HG03108 (cell line): Measurements from ENCODE around the gene EIF5B.
"Not testable (repeated sequence)": the region's sequence is repeated elsewhere in the genome, so short reads cannot be mapped to it uniquely, and the experiment has no call there.

Experiments used
- ATAC-seq: cut with Tn5 transposase; IDR thresholded peaks from one replicate; pipeline ENCODE4 v1.9.1; 2021; ENCODE audit warnings: moderate library complexity; ENCODE audit not compliant: unreplicated experiment

EIF5B gene, protein sequence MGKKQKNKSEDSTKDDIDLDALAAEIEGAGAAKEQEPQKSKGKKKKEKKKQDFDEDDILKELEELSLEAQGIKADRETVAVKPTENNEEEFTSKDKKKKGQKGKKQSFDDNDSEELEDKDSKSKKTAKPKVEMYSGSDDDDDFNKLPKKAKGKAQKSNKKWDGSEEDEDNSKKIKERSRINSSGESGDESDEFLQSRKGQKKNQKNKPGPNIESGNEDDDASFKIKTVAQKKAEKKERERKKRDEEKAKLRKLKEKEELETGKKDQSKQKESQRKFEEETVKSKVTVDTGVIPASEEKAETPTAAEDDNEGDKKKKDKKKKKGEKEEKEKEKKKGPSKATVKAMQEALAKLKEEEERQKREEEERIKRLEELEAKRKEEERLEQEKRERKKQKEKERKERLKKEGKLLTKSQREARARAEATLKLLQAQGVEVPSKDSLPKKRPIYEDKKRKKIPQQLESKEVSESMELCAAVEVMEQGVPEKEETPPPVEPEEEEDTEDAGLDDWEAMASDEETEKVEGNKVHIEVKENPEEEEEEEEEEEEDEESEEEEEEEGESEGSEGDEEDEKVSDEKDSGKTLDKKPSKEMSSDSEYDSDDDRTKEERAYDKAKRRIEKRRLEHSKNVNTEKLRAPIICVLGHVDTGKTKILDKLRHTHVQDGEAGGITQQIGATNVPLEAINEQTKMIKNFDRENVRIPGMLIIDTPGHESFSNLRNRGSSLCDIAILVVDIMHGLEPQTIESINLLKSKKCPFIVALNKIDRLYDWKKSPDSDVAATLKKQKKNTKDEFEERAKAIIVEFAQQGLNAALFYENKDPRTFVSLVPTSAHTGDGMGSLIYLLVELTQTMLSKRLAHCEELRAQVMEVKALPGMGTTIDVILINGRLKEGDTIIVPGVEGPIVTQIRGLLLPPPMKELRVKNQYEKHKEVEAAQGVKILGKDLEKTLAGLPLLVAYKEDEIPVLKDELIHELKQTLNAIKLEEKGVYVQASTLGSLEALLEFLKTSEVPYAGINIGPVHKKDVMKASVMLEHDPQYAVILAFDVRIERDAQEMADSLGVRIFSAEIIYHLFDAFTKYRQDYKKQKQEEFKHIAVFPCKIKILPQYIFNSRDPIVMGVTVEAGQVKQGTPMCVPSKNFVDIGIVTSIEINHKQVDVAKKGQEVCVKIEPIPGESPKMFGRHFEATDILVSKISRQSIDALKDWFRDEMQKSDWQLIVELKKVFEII

DNA sequence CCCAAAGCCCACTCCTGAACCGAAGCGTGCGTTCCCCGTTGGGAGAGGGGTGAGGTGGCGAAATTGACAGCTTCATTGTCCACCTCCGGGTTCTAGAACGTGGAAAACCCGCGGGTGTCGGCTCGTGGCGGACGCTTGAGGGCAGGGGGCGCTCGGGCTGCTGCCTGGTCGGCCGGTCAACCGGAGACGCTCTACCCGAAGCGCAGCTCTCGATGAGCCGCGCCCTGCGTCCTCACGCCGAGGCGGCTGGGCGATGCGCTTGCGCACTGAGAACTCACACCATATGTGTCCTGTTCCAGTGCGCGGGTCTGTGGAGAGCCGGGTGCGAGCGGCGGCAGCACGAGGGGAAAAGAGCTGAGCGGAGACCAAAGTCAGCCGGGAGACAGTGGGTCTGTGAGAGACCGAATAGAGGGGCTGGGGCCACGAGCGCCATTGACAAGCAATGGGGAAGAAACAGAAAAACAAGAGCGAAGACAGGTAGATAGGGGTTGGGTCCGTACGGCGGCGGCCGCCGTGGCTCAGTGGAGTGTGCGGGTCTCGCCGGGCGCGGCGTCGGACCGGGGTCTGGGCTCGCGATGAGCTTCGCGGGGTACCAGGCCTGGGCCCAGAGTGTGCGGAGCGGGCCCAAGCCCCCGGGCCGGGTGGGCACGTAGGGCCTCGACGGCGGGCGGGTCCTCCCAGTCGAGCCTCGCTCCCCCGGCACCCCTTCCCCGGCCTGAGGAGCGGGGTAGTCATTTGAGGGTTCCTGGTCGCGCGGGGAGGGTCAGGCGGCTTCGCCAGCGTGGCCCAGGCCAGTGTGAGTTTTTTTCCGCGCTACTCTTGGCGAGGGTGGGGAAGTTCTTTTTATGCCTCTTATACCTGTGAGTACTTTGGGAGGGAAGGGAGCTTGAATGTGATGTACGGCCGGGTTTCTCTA lies at the start of gene EIF5B:
EIF5B (plus strand) TSS at position 277 of the 916 bp plus-strand sequence; CDS start at position 443, 166 bp downstream.
- ATAC-seq = peak; percentile 62

DNA sequence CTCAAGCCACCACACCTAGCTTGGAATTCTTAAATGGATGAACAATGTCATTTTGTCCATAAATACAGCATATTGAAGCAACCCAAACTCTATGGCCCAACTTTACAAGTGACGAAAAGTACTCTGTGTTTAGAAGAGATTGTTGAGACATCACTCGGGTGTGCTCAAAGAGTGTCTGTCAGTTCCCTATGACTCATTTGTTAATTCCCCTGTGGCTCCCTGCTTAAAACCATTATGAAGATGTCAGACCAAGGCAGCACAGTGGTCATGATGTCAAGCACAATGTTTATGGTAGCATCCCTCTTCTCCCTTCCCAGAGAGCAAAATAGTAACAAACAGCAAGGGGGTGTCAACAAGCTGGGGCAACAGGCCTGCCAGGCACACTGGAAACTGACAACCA lies 39.2 kb upstream of the EIF5B start:
- no peak for ATAC-seq

DNA sequence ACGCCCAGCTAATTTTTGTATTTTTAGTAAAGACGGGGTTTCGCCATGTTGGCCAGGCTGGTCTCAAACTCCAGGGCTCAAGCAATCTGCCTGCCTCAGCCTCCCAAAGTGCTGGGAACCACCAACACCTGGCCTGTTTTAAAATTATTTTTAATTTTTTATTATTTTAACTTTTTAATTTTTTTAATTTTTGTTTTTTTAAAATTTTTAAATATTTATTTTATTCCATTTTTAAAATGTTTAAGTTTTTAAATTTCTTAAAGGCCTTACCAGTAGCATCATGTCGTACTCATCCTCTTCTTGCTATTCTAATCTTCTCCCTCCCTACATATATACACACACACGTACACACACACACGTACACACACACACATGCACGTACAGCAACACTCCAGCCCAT lies 37.6 kb upstream of the EIF5B start:
- ATAC-seq = no peak

DNA sequence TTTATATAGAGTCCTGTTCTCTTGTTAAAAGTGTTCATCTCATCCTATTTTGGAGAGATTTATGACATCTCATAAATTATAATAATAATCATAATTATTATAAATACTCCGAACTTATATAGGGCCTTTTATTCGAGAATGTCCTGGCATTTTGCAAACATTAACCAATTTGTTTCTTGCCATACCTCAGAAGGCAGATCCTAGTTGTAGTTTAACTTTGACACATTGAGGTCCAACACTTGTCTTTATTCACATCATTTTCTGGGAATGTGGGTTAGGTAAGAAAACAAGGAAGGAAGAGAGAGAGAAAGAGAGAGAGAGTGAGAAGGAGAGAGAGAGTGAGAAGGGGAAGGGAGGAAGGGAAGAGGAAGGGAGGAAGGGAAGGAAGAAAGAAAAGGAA lies 36.1 kb upstream of the EIF5B start, which contains the start of gene LYG1:
LYG1 (minus strand) TSS at position 101 of the 400 bp plus-strand sequence. CDS start 5,527 bp downstream, outside the sequence.
- not testable (repeated sequence) for ATAC-seq

DNA sequence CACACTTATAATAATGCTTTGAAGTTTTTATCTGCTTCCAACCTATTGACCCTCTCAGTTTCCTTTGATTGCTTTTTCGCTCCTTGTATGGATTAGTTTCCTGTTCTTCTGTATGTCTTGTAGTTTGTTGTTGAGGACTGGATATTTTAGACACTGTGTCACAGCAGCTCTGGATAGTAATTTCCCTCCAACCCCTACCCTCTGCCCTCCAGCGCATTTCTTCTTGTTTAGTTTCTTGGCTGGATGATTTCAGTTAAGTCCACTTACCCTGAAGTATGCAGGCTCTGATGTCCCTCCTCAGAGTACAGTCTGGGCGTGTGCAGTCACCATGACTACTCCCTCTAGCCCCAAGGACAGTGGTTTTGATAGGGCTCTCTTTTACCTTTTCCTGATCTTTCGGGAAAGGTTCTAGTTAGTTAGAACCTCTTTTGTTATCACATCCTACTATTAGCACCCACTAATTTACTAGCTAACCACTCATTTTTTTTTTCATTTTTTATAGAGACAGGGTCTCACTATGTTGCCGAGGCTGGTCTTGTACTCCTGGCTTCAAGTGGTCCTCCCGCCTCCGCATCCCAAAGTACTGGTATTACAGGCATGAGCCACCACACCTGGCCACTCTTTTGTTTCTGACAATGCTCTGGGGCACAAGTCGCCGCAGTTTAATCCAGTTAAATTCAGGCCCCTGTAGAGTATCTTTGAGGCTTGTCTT lies 19.9 kb upstream of the EIF5B start:
- ATAC-seq = no peak

DNA sequence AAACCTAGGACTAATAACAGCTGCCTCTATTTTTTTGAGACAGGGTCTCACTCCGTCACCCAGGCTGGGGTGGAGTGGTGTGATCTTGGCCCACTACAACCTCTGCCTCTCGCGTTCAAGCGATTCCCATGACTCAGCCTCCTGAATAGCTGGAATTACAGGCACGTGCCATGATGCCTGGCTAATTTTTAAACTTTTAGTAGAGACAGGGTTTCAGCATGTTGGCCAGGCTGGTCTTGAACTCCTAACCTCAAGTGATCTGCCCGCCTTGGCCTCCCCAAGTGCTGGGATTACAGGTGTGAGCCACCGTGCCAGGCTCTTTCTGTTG lies 19.4 kb upstream of the EIF5B start:
- ATAC-seq = not testable (repeated sequence)

DNA sequence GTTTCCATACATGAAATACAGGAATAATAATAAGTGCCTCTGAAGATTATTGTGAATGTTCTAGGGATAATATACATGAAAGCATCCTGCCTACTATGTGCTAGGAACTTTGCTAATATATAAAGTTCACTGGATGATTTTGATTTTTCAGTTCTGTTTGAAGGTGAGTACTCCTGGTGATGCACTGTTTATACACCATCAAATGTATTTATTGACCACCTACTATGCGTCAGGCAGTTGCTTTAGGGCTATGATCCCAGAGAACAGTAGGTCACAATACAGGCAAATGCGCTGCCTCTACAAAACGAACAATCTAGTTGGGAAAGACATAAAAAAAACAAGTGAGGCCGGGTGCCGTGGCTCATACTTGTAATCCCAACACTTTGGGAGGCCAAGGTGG lies 11.8 kb upstream of the EIF5B start:
- no peak for ATAC-seq

DNA sequence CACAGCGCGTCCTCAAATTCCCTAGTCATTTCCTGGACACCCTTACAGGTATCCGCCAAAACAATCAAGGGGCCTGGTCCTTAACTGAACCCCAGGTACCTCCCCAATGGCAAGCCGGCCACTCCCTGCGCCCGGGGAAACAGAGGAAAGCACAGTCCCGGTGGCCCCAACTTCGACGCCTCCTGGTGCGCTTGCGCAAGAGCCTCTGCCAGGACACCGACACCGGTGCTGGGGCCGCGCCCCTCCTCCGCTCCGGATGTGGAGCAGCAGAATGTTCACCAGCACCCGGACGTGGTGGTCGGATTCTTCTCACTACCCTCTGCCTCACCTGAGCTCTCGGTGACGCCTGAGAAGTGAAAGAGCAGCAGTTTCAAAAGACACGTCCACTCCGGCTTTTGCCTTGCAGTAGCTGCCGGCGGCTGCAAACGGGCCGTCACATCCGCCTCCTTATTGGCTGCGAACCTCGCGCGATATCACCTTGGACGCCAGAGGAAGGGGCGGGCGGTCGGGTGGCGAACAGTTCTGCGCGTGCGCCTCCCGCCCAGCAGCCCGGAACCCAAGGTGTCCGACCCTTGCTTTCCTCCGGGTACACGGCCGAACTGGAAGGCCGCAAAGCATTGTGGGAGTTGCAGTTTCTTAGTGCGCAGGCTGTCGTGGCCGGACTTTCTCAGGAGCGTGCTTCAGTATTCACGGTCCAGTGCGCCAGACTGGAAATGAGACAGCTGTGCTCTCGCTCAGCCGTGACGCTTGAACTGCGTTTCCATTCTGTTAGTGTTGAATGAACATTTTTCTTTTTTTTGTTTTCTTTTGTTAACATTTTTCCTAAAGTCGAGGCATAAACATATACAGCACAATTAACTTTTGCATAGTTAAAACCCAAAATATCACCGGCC lies 1.0 kb upstream of the EIF5B start, which contains the start of gene TXNDC9:
TXNDC9 (minus strand) TSS at position 423 of the 893 bp plus-strand sequence. CDS start 3,123 bp downstream, outside the sequence.
- peak; percentile 61 for ATAC-seq

DNA sequence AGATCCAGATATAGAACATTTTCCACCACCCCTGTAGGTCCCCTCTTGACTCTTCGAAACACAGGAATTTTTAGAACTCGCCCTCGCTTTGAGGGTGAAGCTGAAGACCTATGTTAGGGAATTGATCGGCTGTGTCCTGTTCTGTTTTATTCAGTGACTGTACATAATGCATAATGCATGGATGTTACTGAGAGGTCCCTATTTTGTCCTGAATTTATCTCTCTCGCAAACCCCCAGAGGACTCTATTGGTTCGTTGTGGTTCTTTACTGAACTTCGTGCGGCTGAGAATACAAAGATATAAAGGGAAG lies 431 bp upstream of the EIF5B start:
- peak; percentile 3 for ATAC-seq

DNA sequence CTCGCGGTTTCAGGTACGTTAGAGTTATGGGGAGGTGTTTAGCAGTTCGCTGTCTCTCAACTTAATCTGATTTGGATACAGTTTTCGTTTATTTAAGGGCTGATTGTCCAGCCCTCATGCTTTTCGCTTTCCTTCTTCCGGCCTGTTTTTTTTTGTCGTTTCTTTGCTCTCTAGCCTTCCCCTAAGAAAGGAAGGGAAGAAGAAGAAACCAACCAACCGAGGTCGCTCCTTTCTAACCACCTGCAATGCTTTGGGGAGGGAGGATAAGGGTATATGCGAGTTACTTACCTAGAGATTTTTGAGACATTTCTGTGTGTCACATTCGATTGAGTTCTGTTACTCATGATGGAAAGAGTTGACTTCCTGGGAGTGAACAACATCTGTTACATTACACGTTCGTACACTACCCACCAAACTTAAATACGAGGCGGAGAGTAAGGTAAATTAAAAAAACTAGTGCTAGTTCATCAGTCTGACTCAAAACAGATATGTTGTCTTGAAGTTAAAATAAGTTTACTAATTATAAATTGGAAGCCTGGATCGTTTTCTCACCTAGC lies 918 bp downstream of the EIF5B start:
- no peak for ATAC-seq

DNA sequence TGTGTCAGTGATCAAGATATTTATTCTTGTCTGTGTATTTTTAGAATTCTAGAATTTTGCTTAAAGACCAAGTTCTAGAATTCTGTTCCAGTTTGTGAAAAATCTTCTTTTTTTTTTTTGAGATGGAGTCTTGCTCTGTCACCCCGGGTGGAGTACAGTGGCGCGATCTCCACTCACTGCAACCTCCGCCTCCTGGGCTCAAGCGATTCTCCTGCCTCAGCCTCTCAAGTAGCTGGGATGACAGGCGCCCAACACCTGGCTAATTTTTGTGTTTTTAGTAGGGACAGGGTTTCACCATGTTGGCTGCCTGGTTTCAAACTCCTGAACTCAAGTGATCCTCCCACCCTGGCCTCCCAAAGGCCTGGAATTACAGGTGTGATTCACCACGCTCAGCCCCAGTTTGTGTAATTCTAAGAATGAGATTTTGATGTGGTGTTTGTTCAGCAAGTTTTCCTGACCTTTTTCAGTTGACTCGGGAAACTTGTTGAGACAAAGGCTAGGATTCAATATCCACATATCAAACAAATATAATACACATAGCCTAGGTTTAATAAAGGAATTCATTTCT lies 3.6 kb downstream of the EIF5B start:
- ATAC-seq = no peak

DNA sequence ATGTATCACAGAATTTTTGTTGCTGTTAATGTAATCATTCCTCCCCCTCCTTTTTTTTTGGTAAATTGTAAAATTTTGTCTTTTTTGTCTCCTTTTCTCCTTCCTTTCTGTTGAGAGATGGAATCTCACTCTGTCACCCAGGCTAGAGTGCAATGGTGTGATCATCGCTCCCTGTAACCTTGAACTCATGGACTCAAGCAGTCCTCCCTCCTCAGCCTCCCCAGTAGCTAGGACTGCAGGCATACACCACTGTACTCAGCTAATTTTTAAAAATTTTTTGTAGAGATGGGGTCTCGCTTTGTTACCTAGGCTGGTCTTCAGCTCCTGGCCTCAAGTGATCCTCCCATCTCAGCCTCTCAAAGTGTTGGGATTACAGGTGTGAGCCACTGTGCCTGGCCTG lies 5.3 kb downstream of the EIF5B start:
- ATAC-seq = no peak

DNA sequence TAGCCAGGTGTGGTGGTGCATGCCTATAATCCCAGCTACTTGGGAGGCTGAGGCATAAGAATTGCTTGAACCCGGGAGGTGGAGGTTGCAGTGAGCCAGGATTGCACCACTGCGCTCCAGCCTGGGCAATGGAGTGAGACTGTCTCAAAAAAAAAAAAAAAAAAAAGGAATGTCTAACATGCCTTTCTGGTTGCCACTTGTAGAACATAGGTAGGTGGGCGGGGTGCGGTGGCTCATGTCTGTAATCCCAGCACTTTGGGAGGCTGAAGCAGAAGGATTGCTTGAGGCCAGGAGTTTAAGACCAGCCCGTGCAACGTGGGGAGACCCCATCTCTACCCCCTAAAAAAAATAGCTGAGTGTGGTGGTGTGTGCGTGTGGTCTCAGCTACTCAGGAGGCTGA lies 8.3 kb downstream of the EIF5B start:
- ATAC-seq = not testable (repeated sequence)

DNA sequence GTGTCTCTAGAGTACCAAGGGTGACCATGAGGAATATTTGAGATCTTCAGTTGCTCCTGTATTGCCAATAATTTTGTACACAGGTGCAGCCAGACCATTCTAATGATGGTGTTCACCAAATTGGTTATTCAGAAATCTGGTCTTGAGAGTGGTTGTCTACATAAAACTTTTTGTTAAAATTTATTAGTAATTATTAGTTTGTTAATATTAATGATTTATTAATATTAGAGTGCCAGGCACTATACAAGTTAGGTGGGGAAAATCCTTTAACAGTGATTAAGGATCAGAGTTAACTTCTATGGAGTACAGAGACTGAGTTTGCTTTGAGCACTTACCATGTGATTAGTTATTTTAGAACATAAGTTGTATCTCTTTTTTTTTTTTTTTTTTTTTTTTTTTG lies 9.0 kb downstream of the EIF5B start:
- ATAC-seq = no peak

DNA sequence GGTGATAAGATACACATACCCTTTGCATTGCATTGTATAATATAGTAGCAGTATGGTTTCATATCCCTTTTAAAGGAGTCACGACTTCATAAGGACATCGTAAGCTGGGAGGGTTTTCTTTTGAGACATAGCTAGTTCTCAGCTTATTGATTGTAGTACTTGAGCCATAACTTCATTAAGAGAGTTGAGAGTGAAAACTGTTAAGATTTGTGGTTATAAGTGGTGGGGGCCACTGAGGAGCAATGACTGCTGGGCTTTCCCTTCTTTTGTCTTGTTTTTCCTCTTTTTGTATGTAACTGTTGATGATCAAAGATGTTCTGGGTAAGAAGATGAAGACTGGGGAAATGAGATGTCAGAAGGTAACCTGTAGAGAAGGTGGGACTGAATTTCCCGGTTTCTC lies 11.0 kb downstream of the EIF5B start:
- no peak for ATAC-seq

DNA sequence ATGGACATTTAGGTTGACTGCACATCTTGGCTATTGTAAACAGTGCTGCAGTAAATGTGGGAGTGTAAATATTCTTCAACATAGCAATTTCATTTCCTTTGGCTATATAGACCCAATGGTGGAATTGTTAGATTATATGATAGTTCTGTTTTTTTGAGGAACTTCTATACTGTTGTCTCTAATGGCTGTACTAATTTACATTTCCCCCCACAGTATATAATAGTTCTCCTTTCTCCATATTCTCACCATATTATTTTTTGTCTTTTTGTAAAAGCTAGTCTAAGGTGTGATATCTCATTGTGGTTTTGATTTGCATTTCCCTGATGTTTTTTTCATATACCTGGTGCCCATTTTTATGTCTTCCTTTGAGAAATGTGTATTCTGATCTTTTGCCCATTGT lies 13.0 kb downstream of the EIF5B start:
- no peak for ATAC-seq

DNA sequence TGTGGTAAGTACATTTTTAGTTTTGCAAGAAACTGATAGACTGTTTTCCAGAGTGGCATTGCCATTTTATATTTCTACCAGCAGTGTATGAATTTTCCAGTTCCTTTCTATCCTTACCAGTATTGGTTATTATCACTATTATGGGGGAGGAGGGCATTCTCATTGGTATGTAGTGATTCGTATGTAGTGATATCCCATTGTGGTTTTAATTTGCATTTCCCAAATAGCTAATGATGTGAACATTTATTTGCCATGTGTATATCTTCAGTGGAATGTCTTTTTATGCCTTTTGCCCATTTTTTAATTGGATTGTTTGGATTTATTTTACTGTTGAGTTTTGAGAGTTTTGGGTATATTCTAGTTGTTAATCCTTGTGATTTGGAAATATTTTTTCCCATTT lies 16.9 kb downstream of the EIF5B start:
- no peak for ATAC-seq

DNA sequence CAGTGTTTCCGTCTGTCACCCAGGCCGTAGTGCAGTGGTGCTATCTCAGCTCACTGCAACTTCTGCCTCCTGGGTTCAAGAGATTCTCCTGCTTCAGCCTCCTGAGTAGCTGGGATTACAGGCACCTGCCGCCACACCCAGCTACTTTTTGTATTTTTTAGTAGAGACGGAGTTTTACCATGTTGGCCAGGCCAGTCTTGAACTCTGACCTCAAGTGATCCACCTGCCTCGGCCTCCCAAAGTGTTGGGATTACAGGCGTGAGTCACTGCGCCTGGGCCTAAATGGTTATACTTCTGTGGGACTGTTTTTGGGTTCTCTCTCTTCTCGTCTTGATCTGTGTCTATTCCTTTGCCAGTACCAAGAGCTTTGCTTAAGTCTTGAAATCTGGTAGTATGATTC lies 17.6 kb downstream of the EIF5B start:
- ATAC-seq = not testable (repeated sequence)
